GM12878 (cell line): ENCODE data around the gene CAMK2D. TPM values are rescaled to one million over a fixed set of nuclear protein-coding genes. Genes with fewer than 3 reads are reported as not detected.
A peak's percentile ranks its signal among the peaks of the same experiment; 100 is the strongest.

Experiments
- ATAC-seq: fragments of 200-7000 bp; cut with Tn5 transposase; 3 replicates; pipeline ENCODE4 v1.9.1; 2020; ENCODE audit warnings: mild to moderate bottlenecking, moderate library complexity
- BruUV-seq: library from RNA; stranded (reverse); fragments of 400-500 nt; replicated peaks from 2 replicates; lab custom pipeline; 2021; lab: Mats Ljungman, UMichigan
- CTCF ChIA-PET: fragments of 300-600 bp; sonication (Branson Sonifier 250); formaldehyde crosslinking; extraction: SDS; loops from one replicate; lab custom pipeline; 2021; ENCODE audit warnings: inconsistent platforms; lab: Yijun Ruan, JAX
- POLR2A ChIA-PET: fragments of 350-600 bp; formaldehyde crosslinking; extraction: SDS; loops from one replicate; lab custom pipeline; 2021; ENCODE audit warnings: inconsistent platforms; lab: Charles Lee
- RAD21 ChIA-PET: fragments of 300-600 bp; sonication (Branson Sonifier 250); formaldehyde crosslinking; loops from one replicate; lab custom pipeline; 2023; ENCODE audit warnings: antibody characterized with exemption; ENCODE audit not compliant: unreplicated experiment; lab: Charles Lee
- SMC1A ChIA-PET: fragments of 300-600 bp; sonication (Branson Sonifier 250); formaldehyde crosslinking; loops from one replicate; lab custom pipeline; 2023; ENCODE audit not compliant: unreplicated experiment, uncharacterized antibody; lab: Charles Lee
- DNase-seq: peaks from one replicate; pipeline ENCODE4 v3.0.0-alpha.2; 2011; ENCODE audit warnings: low read depth, low spot score
- FAIRE-seq: peaks from 3 replicates; lab custom pipeline; 2011; peaks lifted over from hg19 to GRCh38; lab: Jason Lieb, UNC
- H2AFZ ChIP-seq: 2 replicates; pipeline ENCODE4 v1.6.0; 2011; ENCODE audit warnings: low read depth, low read length, control low read depth; ENCODE audit not compliant: control insufficient read depth
- H3K27ac ChIP-seq: 2 replicates; pipeline ENCODE4 v1.5.1; 2011; ENCODE audit warnings: control low read depth; ENCODE audit not compliant: control insufficient read depth, insufficient read depth
- H3K27me3 ChIP-seq, 2 experiments: replicated peaks in 1 of 2; 2 replicates each; pipeline versions ENCODE4 v1.6.0 to v1.6.1; 2011; ENCODE audit warnings: low read length in 1 of 2; ENCODE audit not compliant: control insufficient read depth in 2 of 2, insufficient read depth in 2 of 2
- H3K36me3 ChIP-seq, 2 experiments: 2 replicates each; pipeline ENCODE4 v1.5.1; 2011; ENCODE audit warnings: low read length in 1 of 2; ENCODE audit not compliant: control insufficient read depth in 2 of 2, insufficient read depth in 2 of 2
- H3K4me1 ChIP-seq: 2 replicates; pipeline ENCODE4 v1.6.1; 2011; ENCODE audit warnings: mild to moderate bottlenecking, low read length, moderate library complexity, mixed read lengths; ENCODE audit not compliant: control insufficient read depth, insufficient read depth
- H3K4me2 ChIP-seq: 2 replicates; pipeline ENCODE4 v1.6.0; 2011; ENCODE audit warnings: control low read depth; ENCODE audit not compliant: control insufficient read depth, insufficient read depth
- H3K4me3 ChIP-seq: fragments of 200-600 bp; sonication (generic); 2 replicates; pipeline ENCODE4 v1.5.1; 2016
- H3K79me2 ChIP-seq: 2 replicates; pipeline ENCODE4 v1.6.0; 2011; ENCODE audit warnings: low read length; ENCODE audit not compliant: control insufficient read depth, insufficient read depth
- H3K9ac ChIP-seq: 2 replicates; pipeline ENCODE4 v1.8.0; 2011; ENCODE audit warnings: low read length, control low read depth, mixed read lengths; ENCODE audit not compliant: control insufficient read depth, insufficient read depth
- H3K9me3 ChIP-seq: replicated peaks from 3 replicates; pipeline ENCODE4 v1.5.1; 2011; ENCODE audit warnings: mild to moderate bottlenecking, low read length; ENCODE audit not compliant: control insufficient read depth, insufficient read depth
- H4K20me1 ChIP-seq: 2 replicates; pipeline ENCODE4 v1.6.0; 2011; ENCODE audit not compliant: control insufficient read depth, insufficient read depth
- BCL11A ChIP-seq: IDR thresholded peaks from 2 replicates; pipeline ENCODE4 v1.6.1; 2011; ENCODE audit warnings: low read depth, low read length
- BRCA1 ChIP-seq: IDR thresholded peaks from 2 replicates; pipeline ENCODE4 v1.6.1; 2011; ENCODE audit warnings: low read depth, low read length, improper control_type of control experiment
- FOXM1 ChIP-seq: IDR thresholded peaks from 2 replicates; pipeline ENCODE4 v1.6.1; 2012; ENCODE audit warnings: low read depth, mild to moderate bottlenecking, inconsistent platforms, low read length, moderate library complexity
- KDM1A ChIP-seq: fragments of 200-600 bp; sonication (generic); IDR thresholded peaks from 2 replicates; pipeline ENCODE4 v1.6.1; 2016; ENCODE audit warnings: borderline replicate concordance
- POLR2AphosphoS2 ChIP-seq: IDR thresholded peaks from 2 replicates; pipeline ENCODE4 v1.6.1; 2011; ENCODE audit warnings: low read depth, mild to moderate bottlenecking, low read length, improper control_type of control experiment, moderate library complexity
- ZBED1 ChIP-seq: IDR thresholded peaks from 2 replicates; pipeline ENCODE4 v1.6.1; 2016; ENCODE audit warnings: borderline replicate concordance
- WGBS: methylation state at CpG from one replicate; pipeline ENCODE4 v1.1.6; 2016; ENCODE audit warnings: low lambda C conversion rate; ENCODE audit not compliant: insufficient replicate concordance, insufficient coverage; ENCODE audit errors: missing lambda C conversion rate; 5-methylcytosine and 5-hydroxymethylcytosine counted together
- in situ Hi-C: fragments of 300-500 bp; cut with MboI; formaldehyde crosslinking; loops from 9 replicates; pipeline ENCODE4 v1.14.3; 2018; ENCODE audit warnings: mixed read lengths
- intact Hi-C: fragments of 100-400 bp; cut with micrococcal nuclease; formaldehyde crosslinking; loops from one replicate; pipeline ENCODE4 v1.14.2; 2022; ENCODE audit not compliant: unreplicated experiment
- polyA plus RNA-seq, 11 experiments: library from polyadenylated mRNA; depleted of rRNA in 4 of 11; unstranded in 6 of 11; stranded (reverse) in 5 of 11; fragments of >200 nt; fragmentation: Nextera tagmentation in 4 of 11; fragmentation: Illumina TruSeq in 1 of 11; extraction: Ambion mirVana in 4 of 11; extraction: Trizol in 1 of 11; gene quantifications; 1 replicate in 1 of 11; 2 replicates in 10 of 11; pipeline versions ENCODE4 v1.2.1 to v1.2.3, GENCODE V29; 2011 to 2016; ENCODE audit warnings: inconsistent platforms in 2 of 11, missing spikeins in 2 of 11, low read depth in 1 of 11
- total RNA-seq, 4 experiments: library from RNA; depleted of rRNA in 3 of 4; stranded (reverse); fragments of >200 nt in 3 of 4; fragmentation: Illumina TruSeq in 1 of 4; extraction: Trizol in 1 of 4; gene quantifications; 2 replicates each; pipeline versions ENCODE4 v1.2.1 to v1.2.3, GENCODE V29; 2013 to 2021
- TF ChIP-seq, protein P1 (sequence below): fragments of 450-650 bp; IDR thresholded peaks from 2 replicates; pipeline ENCODE4 v1.6.1; 2016; ENCODE audit warnings: mild to moderate bottlenecking
- TF ChIP-seq, protein P2 (sequence below): IDR thresholded peaks from 2 replicates; pipeline ENCODE4 v1.6.1; 2012; ENCODE audit warnings: low read depth, low read length, improper control_type of control experiment
- TF ChIP-seq, protein P3 (sequence below): fragments of 450-650 bp; IDR thresholded peaks from 2 replicates; pipeline ENCODE4 v1.6.1; 2017; ENCODE audit warnings: low read depth, mild to moderate bottlenecking, moderate library complexity

Gene CAMK2D
- total and polyA plus RNA-seq, 10 of the 15 experiments (the other 5 are each of a cell fraction or from before 2014, with no cell fraction given): 6.9 to 88.5 (median 12.9) TPM

DNA sequence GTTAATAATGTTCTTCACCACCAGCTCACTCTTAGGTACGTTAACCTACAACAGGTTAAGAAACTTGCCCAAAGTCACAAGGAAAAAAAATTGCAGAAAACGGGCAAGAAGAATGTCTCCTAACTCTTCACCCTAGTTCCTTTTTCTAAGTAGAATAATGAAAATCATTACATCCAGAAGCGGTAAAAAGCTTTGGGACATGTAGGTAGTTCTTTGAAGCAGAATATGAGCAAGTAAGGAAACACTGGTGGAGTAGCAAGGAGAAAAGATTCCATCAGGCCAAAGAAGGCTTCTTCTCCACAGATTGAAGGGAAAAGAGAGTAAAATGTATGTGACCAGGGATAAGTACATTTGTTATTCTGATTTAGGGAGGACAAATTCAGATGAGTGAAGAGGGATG, 4.1 kb downstream of the CAMK2D start:
- H3K79me2 ChIP-seq: peaks cover 89% of the 10 kb centered on the region
- H2AFZ ChIP-seq: no peak overlapping the region
- H3K4me2 ChIP-seq: peak overlapping the region; percentile 75
- FAIRE-seq (no peak), ATAC-seq (no peak), DNase-seq (no peak)
- no peaks in the 10 kb centered on the region for H3K36me3 ChIP-seq
- in situ Hi-C loops (no loop called here), intact Hi-C loops (loop anchor here (1.0 kb wide), 1 partner anchor 210 kb away; no protein-coding TSS in a partner anchor)
- BruUV-seq: no TSS peak
- POLR2A ChIA-PET: interaction anchor here (0.7 to 1.0 kb wide), 2 partner anchors 68 to 119 kb away, joined by 3 read pairs; no protein-coding TSS in a partner anchor
- RAD21 ChIA-PET: interaction anchor here (0.7 to 2.6 kb wide), 4 partner anchors 24 to 210 kb away, joined by 3 to 14 read pairs (median 8); no protein-coding TSS in a partner anchor
- peak overlapping the region; percentile 75 for H3K4me3 ChIP-seq
- H3K4me1 ChIP-seq: no peaks in the 10 kb centered on the region
- H3K27ac ChIP-seq: peak overlapping the region; percentile 69
- no peaks in the 10 kb centered on the region for H4K20me1 ChIP-seq
- no peaks in the 10 kb centered on the region for H3K27me3 ChIP-seq
- WGBS: 100% methylated on average over 3 of the region's 3 CpGs
- CTCF ChIA-PET: interaction anchor here (0.5 to 1.2 kb wide), 4 partner anchors 129 to 363 kb away, joined by 3 to 6 read pairs (median 4); no protein-coding TSS in a partner anchor
- TF ChIP-seq, protein P1, sequence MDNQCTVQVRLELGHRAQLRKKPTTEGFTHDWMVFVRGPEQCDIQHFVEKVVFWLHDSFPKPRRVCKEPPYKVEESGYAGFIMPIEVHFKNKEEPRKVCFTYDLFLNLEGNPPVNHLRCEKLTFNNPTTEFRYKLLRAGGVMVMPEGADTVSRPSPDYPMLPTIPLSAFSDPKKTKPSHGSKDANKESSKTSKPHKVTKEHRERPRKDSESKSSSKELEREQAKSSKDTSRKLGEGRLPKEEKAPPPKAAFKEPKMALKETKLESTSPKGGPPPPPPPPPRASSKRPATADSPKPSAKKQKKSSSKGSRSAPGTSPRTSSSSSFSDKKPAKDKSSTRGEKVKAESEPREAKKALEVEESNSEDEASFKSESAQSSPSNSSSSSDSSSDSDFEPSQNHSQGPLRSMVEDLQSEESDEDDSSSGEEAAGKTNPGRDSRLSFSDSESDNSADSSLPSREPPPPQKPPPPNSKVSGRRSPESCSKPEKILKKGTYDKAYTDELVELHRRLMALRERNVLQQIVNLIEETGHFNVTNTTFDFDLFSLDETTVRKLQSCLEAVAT: 0 out of 2 replicates have a peak, but pooled peaks have one; percentile 29
- no peak for TF ChIP-seq BRCA1
- TF ChIP-seq, all 136 proteins: peak for 1
- SMC1A ChIA-PET: interaction anchor here (0.6 to 2.5 kb wide), 13 partner anchors 47 to 217 kb away, joined by 3 to 20 read pairs (median 4); no protein-coding TSS in a partner anchor
- H3K9me3 ChIP-seq: no peaks in the 10 kb centered on the region
- H3K9ac ChIP-seq: peak overlapping the region; percentile 91

DNA sequence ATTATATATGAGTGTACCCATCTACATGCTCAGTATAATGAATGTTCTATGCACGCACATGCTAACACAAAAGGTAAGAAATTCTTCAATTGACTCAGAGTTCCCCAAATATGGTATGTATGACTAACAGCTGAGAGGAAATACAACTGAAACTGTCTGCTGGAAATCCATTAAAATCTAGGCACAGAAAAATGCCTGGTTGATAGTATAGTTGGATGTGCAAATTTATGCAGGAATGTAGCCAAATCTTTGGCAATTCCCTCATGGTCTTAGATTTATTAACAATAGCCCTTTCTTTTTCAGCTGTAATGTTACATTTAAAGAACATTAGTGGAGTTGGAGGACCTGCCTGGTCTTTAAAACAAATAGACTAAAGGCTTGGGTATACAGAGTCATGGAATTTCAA, 5.5 kb downstream of the CAMK2D start:
- no TSS peak for BruUV-seq
- POLR2A ChIA-PET: interaction anchor here (0.5 to 0.7 kb wide), 2 partner anchors 30 to 118 kb away, joined by 3 to 6 read pairs; no protein-coding TSS in a partner anchor
- WGBS: 52% methylated on average over 1 of the region's 1 CpG
- no peak for TF ChIP-seq BRCA1
- TF ChIP-seq KDM1A: no peak
- TF ChIP-seq FOXM1: peak; percentile 78; the same call in 1 of the 2 replicates
- TF ChIP-seq ZBED1: 0 out of 2 replicates have a peak, but pooled peaks have one; percentile 39
- TF ChIP-seq BCL11A: peak; percentile 92
- TF ChIP-seq, protein P2, sequence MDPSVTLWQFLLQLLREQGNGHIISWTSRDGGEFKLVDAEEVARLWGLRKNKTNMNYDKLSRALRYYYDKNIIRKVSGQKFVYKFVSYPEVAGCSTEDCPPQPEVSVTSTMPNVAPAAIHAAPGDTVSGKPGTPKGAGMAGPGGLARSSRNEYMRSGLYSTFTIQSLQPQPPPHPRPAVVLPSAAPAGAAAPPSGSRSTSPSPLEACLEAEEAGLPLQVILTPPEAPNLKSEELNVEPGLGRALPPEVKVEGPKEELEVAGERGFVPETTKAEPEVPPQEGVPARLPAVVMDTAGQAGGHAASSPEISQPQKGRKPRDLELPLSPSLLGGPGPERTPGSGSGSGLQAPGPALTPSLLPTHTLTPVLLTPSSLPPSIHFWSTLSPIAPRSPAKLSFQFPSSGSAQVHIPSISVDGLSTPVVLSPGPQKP: peak; percentile 51; the same call in 1 of the 2 replicates
- TF ChIP-seq, protein P3, sequence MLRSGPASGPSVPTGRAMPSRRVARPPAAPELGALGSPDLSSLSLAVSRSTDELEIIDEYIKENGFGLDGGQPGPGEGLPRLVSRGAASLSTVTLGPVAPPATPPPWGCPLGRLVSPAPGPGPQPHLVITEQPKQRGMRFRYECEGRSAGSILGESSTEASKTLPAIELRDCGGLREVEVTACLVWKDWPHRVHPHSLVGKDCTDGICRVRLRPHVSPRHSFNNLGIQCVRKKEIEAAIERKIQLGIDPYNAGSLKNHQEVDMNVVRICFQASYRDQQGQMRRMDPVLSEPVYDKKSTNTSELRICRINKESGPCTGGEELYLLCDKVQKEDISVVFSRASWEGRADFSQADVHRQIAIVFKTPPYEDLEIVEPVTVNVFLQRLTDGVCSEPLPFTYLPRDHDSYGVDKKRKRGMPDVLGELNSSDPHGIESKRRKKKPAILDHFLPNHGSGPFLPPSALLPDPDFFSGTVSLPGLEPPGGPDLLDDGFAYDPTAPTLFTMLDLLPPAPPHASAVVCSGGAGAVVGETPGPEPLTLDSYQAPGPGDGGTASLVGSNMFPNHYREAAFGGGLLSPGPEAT: peak; percentile 89
- no peak for TF ChIP-seq POLR2AphosphoS2

More for the DNA sequence above, 5.5 kb downstream of the CAMK2D start:
- H3K79me2 ChIP-seq: peaks cover 89% of the 10 kb centered on the region
- peak overlapping the region; percentile 4; the same call in 1 of the 2 replicates for H3K9ac ChIP-seq
- H3K36me3 ChIP-seq: peaks cover 0 to 4% of the 10 kb centered on the region in 2 experiments; a peak in 2 of 4 replicates
- H3K27ac ChIP-seq: peak overlapping the region; percentile 72
- peak; percentile 72 for ATAC-seq
- H2AFZ ChIP-seq: no peak overlapping the region
- H3K4me2 ChIP-seq: peak overlapping the region; percentile 75
- no peaks in the 10 kb centered on the region; the same call in 2 of the 3 replicates for H3K9me3 ChIP-seq
- no peaks in the 10 kb centered on the region for H3K27me3 ChIP-seq
- H3K4me3 ChIP-seq: peak overlapping the region; percentile 75; the same call in 1 of the 2 replicates
- peak; percentile 75 for FAIRE-seq
- RAD21 ChIA-PET: interaction anchor here (0.8 to 2.6 kb wide), 8 partner anchors 11 to 208 kb away, joined by 3 to 14 read pairs (median 4); no protein-coding TSS in a partner anchor
- intact Hi-C loops: no loop called here
- in situ Hi-C loops: no loop called here
- CTCF ChIA-PET: interaction anchor here (1.3 to 1.6 kb wide), 2 partner anchors 209 to 361 kb away, joined by 3 to 5 read pairs; no protein-coding TSS in a partner anchor
- H4K20me1 ChIP-seq: no peaks in the 10 kb centered on the region
- no peaks in the 10 kb centered on the region for H3K4me1 ChIP-seq
- SMC1A ChIA-PET: interaction anchor here (0.8 to 2.5 kb wide), 8 partner anchors 60 to 209 kb away, joined by 3 to 20 read pairs (median 6); no protein-coding TSS in a partner anchor
- peak; percentile 51 for DNase-seq
